Aorta (tissue), 5 donors: ENCODE data around the gene SMYD3. TPM values are rescaled to one million over a fixed set of nuclear protein-coding genes. Genes with fewer than 3 reads are reported as not detected.
"Not testable (repeated sequence)": the region's sequence is repeated elsewhere in the genome, so short reads cannot be mapped to it uniquely, and the experiment has no call there.

Experiments
- ATAC-seq: fragments of 200-7000 bp; cut with Tn5 transposase; one replicate; pipeline ENCODE4 v1.9.1; 2022; ENCODE audit warnings: moderate library complexity; ENCODE audit not compliant: low FRiP score
- DNase-seq, 2 donors: peaks; one replicate each; pipeline ENCODE4 v3.0.0-alpha.2; 2020
- H3K27ac ChIP-seq, 2 donors: one replicate each; pipeline ENCODE4 v1.5.1; 2013; ENCODE audit warnings: low read length in 2 of 2, mild to moderate bottlenecking in 2 of 2, moderate library complexity in 2 of 2, control low read depth in 1 of 2, inconsistent platforms in 1 of 2, low read depth in 1 of 2
- H3K27me3 ChIP-seq, 2 donors: one replicate each; pipeline ENCODE4 v1.6.1; 2013; ENCODE audit warnings: control low read depth in 1 of 2, low read length in 1 of 2, mild to moderate bottlenecking in 1 of 2, moderate library complexity in 1 of 2; ENCODE audit not compliant: insufficient read depth in 2 of 2, control insufficient read depth in 1 of 2
- H3K36me3 ChIP-seq, 2 donors: one replicate each; pipeline ENCODE4 v1.6.1; 2013; ENCODE audit warnings: control low read depth in 1 of 2, low read length in 1 of 2, mild to moderate bottlenecking in 1 of 2; ENCODE audit not compliant: insufficient read depth in 2 of 2, control insufficient read depth in 1 of 2
- H3K4me1 ChIP-seq, 2 donors: one replicate each; pipeline ENCODE4 v1.6.1; 2013; ENCODE audit warnings: low read length in 2 of 2, control low read depth in 1 of 2, mild to moderate bottlenecking in 1 of 2, moderate library complexity in 1 of 2; ENCODE audit not compliant: insufficient read depth in 2 of 2, control insufficient read depth in 1 of 2
- H3K4me3 ChIP-seq, 2 donors: one replicate each; pipeline ENCODE4 v1.5.1; 2013; ENCODE audit warnings: low read length in 2 of 2, control low read depth in 1 of 2, mild to moderate bottlenecking in 1 of 2
- H3K9me3 ChIP-seq: one replicate; pipeline ENCODE4 v1.6.1; 2013; ENCODE audit warnings: mild to moderate bottlenecking, low read length; ENCODE audit not compliant: control insufficient read depth
- WGBS, 2 donors: extraction: QIAGEN DNeasy Blood & Tissue Kit; methylation state at CpG; one replicate each; pipeline ENCODE4 v1.1.7; 2013; 5-methylcytosine and 5-hydroxymethylcytosine counted together
- intact Hi-C, 2 donors: fragments of 100-400 bp; cut with DNase I; formaldehyde crosslinking; loops; one replicate each; pipeline versions ENCODE4 v1.14.2 to v1.15.0; 2022
- polyA plus RNA-seq, 2 donors: library from polyadenylated mRNA; stranded (reverse); fragments of 200-250 nt; gene quantifications; one replicate each; pipeline ENCODE4 v1.2.3, GENCODE V29; 2013
- total RNA-seq, 2 donors: library from RNA; stranded (reverse); fragmentation: NEBNext Ultra II Directional; extraction: Animal tissue kit (Norgen Biotek cat#: 25700); gene quantifications; one replicate each; pipeline ENCODE4 v1.2.1, GENCODE V29; 2021
- donor health status: healthy with polysubstance abuse.
- donor health status: Bipolar disorder and iron deficiency.
- donor health status: DM: no; HTN: no; CAD: no.
- donor health status: DM: no; HTN: no; CAD: no.
- donor health status: DM: yes; HTN: yes; CAD: no.

The SMYD3 gene
- total and polyA plus RNA-seq, 4 donors = 6.0 to 29.1 (median 11.1) TPM

DNA sequence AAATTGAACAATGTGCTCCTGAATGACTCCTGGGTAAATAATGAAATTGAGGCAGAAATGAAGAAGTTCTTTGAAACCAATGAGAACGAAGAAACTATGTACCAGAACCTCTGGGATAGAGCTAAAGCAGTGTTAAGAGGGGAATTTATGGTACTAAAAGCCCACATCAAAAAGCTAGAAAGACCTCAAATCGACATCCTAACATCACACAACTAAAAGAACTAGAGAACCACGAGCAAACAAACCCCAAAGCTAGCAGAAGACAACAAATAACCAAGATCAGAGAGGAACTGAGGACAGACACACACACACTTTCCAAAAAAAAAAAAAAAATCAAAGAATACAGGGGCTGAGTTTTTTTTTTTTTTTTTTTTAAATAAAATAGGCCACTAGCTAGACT, 564.2 kb downstream of the SMYD3 start:
- H3K9me3 ChIP-seq = no peaks in the 10 kb centered on the region
- WGBS, 2 donors = 77 to 79% methylated on average over 3 of the region's 3 CpGs
- no peaks in the 10 kb centered on the region for H3K27me3 ChIP-seq
- H3K27ac ChIP-seq = no peak overlapping the region
- no peak overlapping the region for H3K4me3 ChIP-seq
- DNase-seq (no peak), ATAC-seq (no peak)
- no peaks in the 10 kb centered on the region for H3K4me1 ChIP-seq
- intact Hi-C loops = no loop called here
- no peaks in the 10 kb centered on the region for H3K36me3 ChIP-seq

DNA sequence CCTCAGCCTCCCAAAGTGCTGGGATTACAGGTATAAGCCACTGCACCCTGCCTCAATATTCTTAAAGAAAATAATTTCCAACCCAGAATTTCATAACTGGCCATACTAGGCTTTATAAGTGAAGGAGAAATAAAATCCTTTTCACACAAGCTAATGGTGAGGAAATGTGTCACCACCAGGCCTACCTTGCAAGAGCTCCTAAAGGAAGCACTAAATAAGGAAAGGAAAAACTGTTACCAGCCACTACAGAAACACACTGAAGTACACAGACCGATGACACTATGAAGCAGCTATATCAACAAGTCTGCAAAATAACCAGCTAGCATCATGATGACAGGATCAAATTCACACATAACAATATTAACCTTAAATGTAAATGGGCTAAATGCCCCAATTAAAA, 565.3 kb downstream of the SMYD3 start:
- H3K9me3 ChIP-seq, intact Hi-C loops, DNase-seq, H3K36me3 ChIP-seq, H3K4me1 ChIP-seq, H3K27ac ChIP-seq, H3K4me3 ChIP-seq, ATAC-seq, H3K27me3 ChIP-seq: not testable (repeated sequence)
- WGBS, 2 donors = 89% methylated on average over 1 of the region's 1 CpG

DNA sequence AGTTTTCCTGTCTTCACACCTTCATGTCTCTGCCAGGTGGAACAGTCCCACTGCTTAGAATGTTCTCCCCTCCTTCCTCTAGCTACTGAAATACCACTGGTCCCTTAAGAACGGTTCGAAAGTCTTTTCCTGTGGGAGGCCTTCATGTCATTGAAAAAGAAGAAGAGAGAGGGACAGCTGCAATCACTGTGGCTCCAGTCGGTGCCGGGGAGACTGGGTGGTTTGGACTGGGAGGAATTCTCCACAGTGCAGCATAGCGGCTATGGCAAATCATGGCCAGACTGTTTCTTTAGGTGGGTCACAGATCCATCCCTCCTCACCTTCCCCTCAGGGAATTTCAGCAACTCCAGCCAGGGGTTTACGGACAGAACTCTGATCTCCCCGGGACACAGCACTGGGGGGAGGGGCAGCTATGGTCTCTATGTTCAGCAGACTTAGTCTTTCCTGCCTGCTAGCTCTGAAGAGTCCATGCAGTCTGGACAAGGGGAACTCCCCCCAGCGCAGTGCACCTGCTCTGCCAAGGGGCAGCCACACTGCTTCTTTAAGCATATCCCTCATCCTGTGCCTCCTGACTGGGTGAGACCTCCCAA, 567.2 kb downstream of the SMYD3 start:
- intact Hi-C loops = no loop called here
- Histone ChIP-seq H3K36me3 (no peaks in the 10 kb centered on the region), H3K4me1 (no peaks in the 10 kb centered on the region), H3K27ac (no peak overlapping the region), H3K27me3 (no peaks in the 10 kb centered on the region), H3K9me3 (no peaks in the 10 kb centered on the region), H3K4me3 (no peak overlapping the region)
- ATAC-seq (no peak), DNase-seq (no peak)
- 47 to 60% methylated on average over 8 of the region's 8 CpGs for WGBS, 2 donors

DNA sequence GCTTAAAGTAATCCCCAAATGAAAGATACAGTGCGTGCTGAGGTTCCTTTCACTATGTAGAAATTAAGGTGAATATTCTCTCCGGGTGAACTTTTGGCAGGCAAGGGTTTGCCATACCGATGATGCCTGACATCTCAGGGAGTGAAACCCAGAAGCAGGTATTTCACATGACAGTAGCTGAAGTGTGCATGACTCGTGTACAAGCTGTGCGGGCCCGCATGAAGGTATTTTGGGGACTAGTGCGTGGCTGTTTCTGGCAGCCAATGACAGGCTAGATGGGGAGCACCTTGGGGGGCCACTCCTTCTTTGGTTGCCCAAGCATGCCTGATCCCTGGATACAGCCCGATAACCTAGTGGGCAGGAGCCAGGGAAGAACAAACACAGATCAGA, 569.0 kb downstream of the SMYD3 start:
- DNase-seq (no peak), ATAC-seq (no peak)
- no peak overlapping the region for H3K4me3 ChIP-seq
- no peaks in the 10 kb centered on the region for H3K36me3 ChIP-seq
- no peaks in the 10 kb centered on the region for H3K27me3 ChIP-seq
- no peaks in the 10 kb centered on the region for H3K9me3 ChIP-seq
- intact Hi-C loops = no loop called here
- H3K27ac ChIP-seq = no peak overlapping the region
- WGBS, 2 donors = 90 to 94% methylated on average over 8 of the region's 8 CpGs
- H3K4me1 ChIP-seq = no peaks in the 10 kb centered on the region

DNA sequence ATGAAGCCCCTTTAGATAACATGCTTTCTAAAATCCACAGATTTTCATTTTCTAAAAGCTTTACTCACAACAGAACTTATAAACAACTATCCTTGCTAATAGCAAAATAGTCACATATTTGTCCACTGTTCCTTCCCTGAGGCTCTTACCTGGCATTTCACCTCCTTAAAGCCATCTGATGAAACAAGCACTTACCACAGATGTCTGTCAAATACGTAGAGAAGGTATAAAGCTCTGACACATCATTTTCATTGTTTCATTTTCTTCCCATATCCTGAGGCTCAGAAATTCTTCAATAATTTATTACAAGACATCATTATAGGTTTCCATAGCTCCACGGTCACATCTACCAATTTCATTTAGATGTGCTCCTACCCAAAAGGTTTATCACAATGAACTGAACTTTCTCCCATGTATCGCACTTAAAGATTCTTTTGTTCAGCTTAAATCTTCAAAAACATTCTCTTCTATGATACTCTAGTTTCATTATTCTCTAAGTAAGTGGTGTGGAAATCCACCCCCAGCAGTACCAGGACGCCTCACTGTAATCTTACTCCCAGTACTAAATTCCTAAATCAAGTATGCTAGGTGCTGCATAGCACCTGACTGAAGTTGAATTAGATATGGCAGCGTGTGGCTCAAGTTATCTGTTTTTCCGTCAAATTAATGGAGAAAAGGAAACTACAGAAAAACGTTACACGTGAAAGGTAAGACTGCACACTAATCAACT, 569.6 kb downstream of the SMYD3 start:
- no peaks in the 10 kb centered on the region for H3K27me3 ChIP-seq
- no peak overlapping the region for H3K27ac ChIP-seq
- H3K4me3 ChIP-seq = no peak overlapping the region
- ATAC-seq (no peak), DNase-seq (no peak)
- WGBS, 2 donors = 85 to 89% methylated on average over 8 of the region's 8 CpGs
- no peaks in the 10 kb centered on the region for H3K36me3 ChIP-seq
- intact Hi-C loops = no loop called here
- H3K4me1 ChIP-seq = no peaks in the 10 kb centered on the region
- no peaks in the 10 kb centered on the region for H3K9me3 ChIP-seq

DNA sequence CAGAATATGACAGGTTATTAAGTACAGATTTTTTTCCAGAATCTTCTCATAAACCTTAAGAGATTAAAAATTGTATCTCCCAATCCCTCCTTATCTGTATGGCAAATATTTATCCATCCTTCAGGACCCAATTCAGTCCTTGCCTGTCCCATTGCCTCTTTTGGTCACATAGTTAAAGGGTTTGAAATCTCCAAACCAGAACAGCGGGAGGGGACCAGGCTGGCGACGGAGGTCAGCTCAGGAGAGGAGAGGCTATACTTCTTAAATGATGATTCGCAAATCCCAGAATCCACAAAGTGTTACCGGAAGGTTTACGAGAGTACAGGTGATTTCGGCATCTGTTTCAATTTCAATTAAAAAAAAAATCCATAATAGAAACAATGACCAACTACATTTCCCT, 572.7 kb downstream of the SMYD3 start:
- Histone ChIP-seq H3K27ac (no peak overlapping the region), H3K4me1 (no peaks in the 10 kb centered on the region), H3K9me3 (no peaks in the 10 kb centered on the region), H3K27me3 (no peaks in the 10 kb centered on the region), H3K36me3 (no peaks in the 10 kb centered on the region), H3K4me3 (no peak overlapping the region)
- DNase-seq (no peak), ATAC-seq (no peak)
- 96 to 98% methylated on average over 7 of the region's 7 CpGs for WGBS, 2 donors
- intact Hi-C loops = no loop called here

DNA sequence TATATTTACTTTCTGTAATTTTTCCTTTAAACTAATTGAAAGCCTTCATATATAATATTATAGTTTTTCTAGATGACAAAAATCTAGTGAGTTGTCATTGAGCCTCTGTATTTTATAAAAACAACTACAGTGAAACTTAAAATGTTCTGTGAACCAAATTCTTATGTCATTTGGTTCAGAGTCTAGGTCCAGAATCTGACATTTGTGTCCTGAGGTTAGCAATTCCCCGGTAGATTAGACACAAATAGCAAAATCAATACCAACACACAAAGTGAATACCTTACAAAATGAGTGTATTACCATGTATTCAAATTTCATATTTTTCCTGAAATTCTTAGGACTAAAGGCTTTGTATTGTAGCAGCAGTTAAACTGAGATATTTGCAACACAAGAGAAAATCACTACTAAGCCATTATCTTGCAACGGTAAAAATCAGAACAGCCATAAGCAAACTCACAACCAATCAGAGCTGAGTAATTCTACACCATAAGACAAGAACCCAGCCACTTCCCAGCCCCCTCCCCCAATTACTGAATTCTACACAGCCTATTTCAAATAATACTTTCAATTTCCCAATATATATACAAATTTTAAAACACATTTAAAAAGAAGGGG, 573.5 kb downstream of the SMYD3 start:
- H3K9me3 ChIP-seq = no peaks in the 10 kb centered on the region
- DNase-seq (no peak), ATAC-seq (no peak)
- H3K4me3 ChIP-seq = no peak overlapping the region
- H3K4me1 ChIP-seq = no peaks in the 10 kb centered on the region
- no peaks in the 10 kb centered on the region for H3K27me3 ChIP-seq
- H3K36me3 ChIP-seq = no peaks in the 10 kb centered on the region
- no peak overlapping the region for H3K27ac ChIP-seq
- WGBS, 2 donors = 39 to 40% methylated on average over 2 of the region's 2 CpGs
- intact Hi-C loops = no loop called here

DNA sequence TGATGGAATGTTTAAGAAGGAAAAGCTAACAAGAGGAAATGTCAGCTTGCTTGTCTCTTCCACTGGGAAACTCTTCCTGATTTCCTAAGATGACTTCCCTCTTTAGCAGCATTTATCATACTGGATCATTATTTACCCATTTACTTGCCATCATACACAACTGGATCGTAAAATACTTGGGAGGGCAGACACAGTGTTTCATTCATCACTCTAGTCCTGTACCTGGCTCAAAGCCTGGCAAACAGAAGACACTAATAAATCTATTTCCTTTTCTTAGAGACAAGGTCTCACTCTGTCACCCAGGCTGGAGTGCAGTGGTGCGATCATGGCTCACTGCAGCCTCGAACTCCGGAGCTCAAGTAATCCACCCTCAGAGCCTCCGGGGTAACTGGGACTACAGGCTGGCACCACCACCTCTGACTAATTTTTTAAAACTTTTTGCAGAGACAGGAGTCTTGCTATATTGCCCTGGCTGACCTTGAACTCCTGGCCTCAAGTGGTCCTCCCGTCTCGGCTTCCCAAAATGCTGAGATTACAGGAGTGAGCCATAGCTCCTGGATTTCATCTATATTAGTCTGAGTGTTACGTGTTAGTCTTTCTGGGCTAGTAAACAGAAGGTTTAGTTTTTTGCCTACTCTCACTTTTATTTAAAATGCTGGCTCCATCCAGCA, 574.6 kb downstream of the SMYD3 start:
- peaks cover 0 to under 1% of the 10 kb centered on the region in 2 donors for H3K36me3 ChIP-seq
- DNase-seq (no peak), ATAC-seq (no peak)
- H3K27me3 ChIP-seq = no peaks in the 10 kb centered on the region
- H3K9me3 ChIP-seq = no peaks in the 10 kb centered on the region
- 85 to 87% methylated on average over 8 of the region's 8 CpGs for WGBS, 2 donors
- no peaks in the 10 kb centered on the region for H3K4me1 ChIP-seq
- no peak overlapping the region for H3K27ac ChIP-seq
- no peak overlapping the region for H3K4me3 ChIP-seq
- intact Hi-C loops = no loop called here
